Measurements from ENCODE around the gene CDADC1.
"Not testable (repeated sequence)": the region's sequence is repeated elsewhere in the genome, so short reads cannot be mapped to it uniquely, and the experiment has no call there.

CDADC1 gene

GRCh38 chr13:49319951-49320350, 72.2 kb downstream of the CDADC1 start:
- DNase-seq = no peak

GRCh38 chr13:49320975-49321374, 73.2 kb downstream of the CDADC1 start:
- DNase-seq = no peak

GRCh38 chr13:49322702-49323101, 75.0 kb downstream of the CDADC1 start:
- no peak for DNase-seq

GRCh38 chr13:49323344-49323743, 75.6 kb downstream of the CDADC1 start:
- DNase-seq = no peak

- DNase-seq = no peak
Measured at GRCh38 chr13:49326222-49326917, 78.6 kb downstream of the CDADC1 start.

GRCh38 chr13:49327145-49327544, 79.4 kb downstream of the CDADC1 start:
- not testable (repeated sequence) for DNase-seq

- no peak for DNase-seq
Measured at GRCh38 chr13:49329831-49330545, 82.3 kb downstream of the CDADC1 start.

GRCh38 chr13:49330546-49330864, 82.8 kb downstream of the CDADC1 start:
- DNase-seq = no peak

GRCh38 chr13:49336655-49337054, 88.9 kb downstream of the CDADC1 start:
- DNase-seq = no peak

GRCh38 chr13:49340161-49340560, 92.4 kb downstream of the CDADC1 start:
- DNase-seq = no peak

- no peak for DNase-seq
Measured at GRCh38 chr13:49341517-49341916, 93.8 kb downstream of the CDADC1 start.

- DNase-seq = no peak
Measured at GRCh38 chr13:49341941-49342340, 94.2 kb downstream of the CDADC1 start.

GRCh38 chr13:49342454-49342853, 94.7 kb downstream of the CDADC1 start:
- DNase-seq = no peak
